HG02981 (cell line): ENCODE results near the gene PRKN.

Experiments used
- ATAC-seq: cut with Tn5 transposase; IDR thresholded peaks from one replicate; pipeline ENCODE4 v1.9.1; 2021; ENCODE audit warnings: mild to moderate bottlenecking, moderate library complexity; ENCODE audit not compliant: unreplicated experiment

The PRKN gene

GRCh38 chr6:162711376-162711775, 16.2 kb downstream of the PRKN start:
- ATAC-seq, result no peak

- no peak for ATAC-seq
Measured at GRCh38 chr6:162710936-162711335, 16.6 kb downstream of the PRKN start.

- ATAC-seq, result no peak
Measured at GRCh38 chr6:162710419-162710818, 17.1 kb downstream of the PRKN start.

GRCh38 chr6:162709431-162709830, 18.1 kb downstream of the PRKN start:
- no peak for ATAC-seq

GRCh38 chr6:162708971-162709370, 18.6 kb downstream of the PRKN start:
- no peak for ATAC-seq

- no peak for ATAC-seq
Measured at GRCh38 chr6:162706232-162706631, 21.3 kb downstream of the PRKN start.

GRCh38 chr6:162705736-162706135, 21.8 kb downstream of the PRKN start:
- ATAC-seq, result no peak

GRCh38 chr6:162704001-162704400, 23.6 kb downstream of the PRKN start:
- ATAC-seq, result no peak

GRCh38 chr6:162702446-162702845, 25.1 kb downstream of the PRKN start:
- ATAC-seq, result no peak

GRCh38 chr6:162701551-162701950, 26.0 kb downstream of the PRKN start:
- no peak for ATAC-seq

GRCh38 chr6:162700966-162701365, 26.6 kb downstream of the PRKN start:
- ATAC-seq, result no peak

- ATAC-seq, result no peak
Measured at GRCh38 chr6:162699961-162700360, 27.6 kb downstream of the PRKN start.

GRCh38 chr6:162698440-162698839, 29.1 kb downstream of the PRKN start:
- ATAC-seq, result no peak

- ATAC-seq, result no peak
Measured at GRCh38 chr6:162697872-162698403, 29.6 kb downstream of the PRKN start.

- ATAC-seq, result no peak
Measured at GRCh38 chr6:162690158-162690557, 37.4 kb downstream of the PRKN start.

- ATAC-seq, result no peak
Measured at GRCh38 chr6:162688751-162689345, 38.7 kb downstream of the PRKN start.

GRCh38 chr6:162685586-162685985, 42.0 kb downstream of the PRKN start:
- ATAC-seq, result no peak

- ATAC-seq, result no peak
Measured at GRCh38 chr6:162684961-162685360, 42.6 kb downstream of the PRKN start.

GRCh38 chr6:162684052-162684451, 43.5 kb downstream of the PRKN start:
- ATAC-seq, result no peak

- no peak for ATAC-seq
Measured at GRCh38 chr6:162683135-162683534, 44.4 kb downstream of the PRKN start.

GRCh38 chr6:162681447-162681846, 46.1 kb downstream of the PRKN start:
- no peak for ATAC-seq

GRCh38 chr6:162680871-162681270, 46.7 kb downstream of the PRKN start:
- ATAC-seq, result no peak

GRCh38 chr6:162680367-162680766, 47.2 kb downstream of the PRKN start:
- ATAC-seq, result no peak
